ENCODE measurements around the gene TXNRD1. TPM values are rescaled to one million over a fixed set of nuclear protein-coding genes. Genes with fewer than 3 reads are reported as not detected.

TXNRD1 gene
- total RNA-seq, 4 donors from 2014 or later: 76.0 to 141 (median 97.8) TPM

- H3K4me3 ChIP-seq: no peak overlapping the region
- H3K4me1 ChIP-seq: no peaks in the 10 kb centered on the region
- no peaks in the 10 kb centered on the region for H3K27me3 ChIP-seq
- peaks cover 0 to 6% of the 10 kb centered on the region in 2 donors for H3K9me3 ChIP-seq
- no peak overlapping the region for H3K27ac ChIP-seq
- DNase-seq: no peak
- no peaks in the 10 kb centered on the region for H3K36me3 ChIP-seq
- TF ChIP-seq POLR2A (IDR thresholded peaks at IDR 0.05) (no peak), CTCF (IDR thresholded peaks at IDR 0.05) (no peak)
- intact Hi-C loops (cut with DNase I; ENCODE audit: low total_unique reads): loop anchor here (10.0 kb wide), 1 partner anchor 681 kb away; no protein-coding TSS in a partner anchor
Measured at GRCh38 chr12:104374071-104374470, 158.5 kb downstream of the TXNRD1 start.

- TF ChIP-seq CTCF (IDR thresholded peaks at IDR 0.05): no peak
- TF ChIP-seq POLR2A (IDR thresholded peaks at IDR 0.05): no peak
- intact Hi-C loops (cut with DNase I; ENCODE audit: low total_unique reads): loop anchor here (10.0 kb wide), 1 partner anchor 680 kb away; no protein-coding TSS in a partner anchor
- H3K9me3 ChIP-seq: peaks cover 0 to 2% of the 10 kb centered on the region in 2 donors
- H3K4me3 ChIP-seq: no peak overlapping the region
- no peaks in the 10 kb centered on the region for H3K4me1 ChIP-seq
- H3K36me3 ChIP-seq: no peaks in the 10 kb centered on the region
- no peak for DNase-seq
- no peaks in the 10 kb centered on the region for H3K27me3 ChIP-seq
- H3K27ac ChIP-seq: no peak overlapping the region
Measured at GRCh38 chr12:104374806-104375205, 159.2 kb downstream of the TXNRD1 start.

GRCh38 chr12:104375775-104376174 is 160.2 kb downstream of the TXNRD1 start:
- TF ChIP-seq CTCF (IDR thresholded peaks at IDR 0.05) (no peak), POLR2A (IDR thresholded peaks at IDR 0.05) (no peak)
- intact Hi-C loops (cut with DNase I; ENCODE audit: low total_unique reads): loop anchor here (10.0 kb wide), 1 partner anchor 679 kb away; no protein-coding TSS in a partner anchor
- no peaks in the 10 kb centered on the region for H3K9me3 ChIP-seq
- H3K27ac ChIP-seq: no peak overlapping the region
- H3K4me3 ChIP-seq: no peak overlapping the region
- no peaks in the 10 kb centered on the region for H3K36me3 ChIP-seq
- H3K27me3 ChIP-seq: no peaks in the 10 kb centered on the region
- H3K4me1 ChIP-seq: no peaks in the 10 kb centered on the region
- no peak for DNase-seq

GRCh38 chr12:104376650-104377513 is 161.3 kb downstream of the TXNRD1 start:
- Histone ChIP-seq H3K4me3 (no peak overlapping the region), H3K27me3 (no peaks in the 10 kb centered on the region), H3K27ac (no peak overlapping the region), H3K9me3 (no peaks in the 10 kb centered on the region), H3K36me3 (no peaks in the 10 kb centered on the region), H3K4me1 (no peaks in the 10 kb centered on the region)
- no peak for DNase-seq
- TF ChIP-seq CTCF (IDR thresholded peaks at IDR 0.05) (no peak), POLR2A (IDR thresholded peaks at IDR 0.05) (no peak)
- intact Hi-C loops (cut with DNase I; ENCODE audit: low total_unique reads): loop anchor here (10.0 kb wide), 1 partner anchor 678 kb away; no protein-coding TSS in a partner anchor

- Histone ChIP-seq H3K9me3 (no peaks in the 10 kb centered on the region), H3K27ac (no peak overlapping the region), H3K36me3 (no peaks in the 10 kb centered on the region), H3K27me3 (no peaks in the 10 kb centered on the region), H3K4me3 (no peak overlapping the region), H3K4me1 (peaks cover 0 to 3% of the 10 kb centered on the region in 2 donors)
- intact Hi-C loops (cut with DNase I; ENCODE audit: low total_unique reads): loop anchor here (10.0 kb wide), 1 partner anchor 677 kb away; no protein-coding TSS in a partner anchor
- TF ChIP-seq POLR2A (IDR thresholded peaks at IDR 0.05) (no peak), CTCF (IDR thresholded peaks at IDR 0.05) (no peak)
- no peak for DNase-seq
Measured at GRCh38 chr12:104377514-104377812, 161.9 kb downstream of the TXNRD1 start.

All from uterus (tissue), 4 donors.